ENCODE results near the gene SACS.

DNA sequence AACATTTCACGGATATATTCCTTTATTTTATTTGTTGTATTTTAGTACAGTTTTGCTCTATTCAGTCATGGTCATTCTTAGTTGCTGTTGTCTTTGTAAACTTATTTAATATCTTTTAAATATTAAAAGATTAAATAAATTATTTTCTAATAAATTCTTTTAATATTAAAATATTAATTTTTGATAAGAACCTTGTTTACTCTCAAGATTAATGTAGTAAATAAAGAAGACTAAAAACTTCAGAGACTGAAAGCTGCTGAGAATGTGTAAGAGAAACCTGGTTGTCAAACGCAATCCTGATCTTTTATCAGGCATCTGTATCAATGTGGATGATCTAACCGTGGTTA, 34.4 kb upstream of the SACS start:
- TF ChIP-seq, protein P1, sequence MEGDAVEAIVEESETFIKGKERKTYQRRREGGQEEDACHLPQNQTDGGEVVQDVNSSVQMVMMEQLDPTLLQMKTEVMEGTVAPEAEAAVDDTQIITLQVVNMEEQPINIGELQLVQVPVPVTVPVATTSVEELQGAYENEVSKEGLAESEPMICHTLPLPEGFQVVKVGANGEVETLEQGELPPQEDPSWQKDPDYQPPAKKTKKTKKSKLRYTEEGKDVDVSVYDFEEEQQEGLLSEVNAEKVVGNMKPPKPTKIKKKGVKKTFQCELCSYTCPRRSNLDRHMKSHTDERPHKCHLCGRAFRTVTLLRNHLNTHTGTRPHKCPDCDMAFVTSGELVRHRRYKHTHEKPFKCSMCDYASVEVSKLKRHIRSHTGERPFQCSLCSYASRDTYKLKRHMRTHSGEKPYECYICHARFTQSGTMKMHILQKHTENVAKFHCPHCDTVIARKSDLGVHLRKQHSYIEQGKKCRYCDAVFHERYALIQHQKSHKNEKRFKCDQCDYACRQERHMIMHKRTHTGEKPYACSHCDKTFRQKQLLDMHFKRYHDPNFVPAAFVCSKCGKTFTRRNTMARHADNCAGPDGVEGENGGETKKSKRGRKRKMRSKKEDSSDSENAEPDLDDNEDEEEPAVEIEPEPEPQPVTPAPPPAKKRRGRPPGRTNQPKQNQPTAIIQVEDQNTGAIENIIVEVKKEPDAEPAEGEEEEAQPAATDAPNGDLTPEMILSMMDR (IDR thresholded peaks at IDR 0.05; ENCODE audit: borderline replicate concordance, extremely low read depth, low read length, poor library complexity, severe bottlenecking) = no peak
- no peak for TF ChIP-seq EZH2 (IDR thresholded peaks at IDR 0.05; ENCODE audit: borderline replicate concordance, low read depth, low read length, severe bottlenecking)
